GM19238 (cell line): ENCODE data around the gene NUP43.
"Not testable (repeated sequence)": the region's sequence is repeated elsewhere in the genome, so short reads cannot be mapped to it uniquely, and the experiment has no call there.

Experiments used
- DNase-seq: peaks from one replicate; pipeline ENCODE4 v3.0.0; 2011; ENCODE audit warnings: low spot score; ENCODE audit not compliant: insufficient read length

Gene NUP43

DNA sequence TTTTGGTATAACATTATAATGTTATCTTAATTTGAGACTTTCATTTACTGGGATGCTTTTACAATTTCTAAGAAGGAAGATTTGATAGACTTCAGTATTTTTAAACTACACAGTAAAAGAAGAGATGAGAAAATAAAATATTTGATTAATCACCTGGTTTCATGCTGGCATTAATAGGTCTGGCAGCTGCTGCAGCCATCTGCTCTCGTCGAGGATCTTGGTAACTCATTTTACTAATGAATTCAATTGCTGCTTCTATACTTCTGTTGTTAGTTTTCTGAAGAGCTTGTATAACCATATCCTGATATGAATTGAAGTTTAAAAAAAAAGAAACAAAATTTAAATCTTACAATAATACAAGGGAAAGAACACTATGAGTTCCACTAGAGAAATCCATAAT, 51.4 kb downstream of the NUP43 start:
- no peak for DNase-seq

DNA sequence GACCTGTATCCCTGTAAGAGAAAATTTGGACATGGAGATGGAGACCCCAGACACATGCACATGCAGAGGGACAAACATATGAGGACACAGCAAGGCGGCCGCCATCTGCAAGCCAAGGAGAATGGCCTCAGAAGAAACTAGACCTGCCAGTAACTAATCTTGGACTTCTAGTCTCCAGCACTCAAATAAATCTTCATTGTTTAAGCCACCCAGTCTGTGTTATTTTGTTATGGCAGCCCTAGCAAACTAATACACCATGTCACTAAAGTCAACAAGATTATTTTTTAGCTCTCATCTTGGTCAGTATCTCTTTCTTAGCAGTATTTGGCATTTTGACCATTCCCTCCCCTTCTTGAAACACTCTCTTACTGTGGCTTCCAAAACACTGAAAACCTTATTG, 55.1 kb downstream of the NUP43 start:
- no peak for DNase-seq

DNA sequence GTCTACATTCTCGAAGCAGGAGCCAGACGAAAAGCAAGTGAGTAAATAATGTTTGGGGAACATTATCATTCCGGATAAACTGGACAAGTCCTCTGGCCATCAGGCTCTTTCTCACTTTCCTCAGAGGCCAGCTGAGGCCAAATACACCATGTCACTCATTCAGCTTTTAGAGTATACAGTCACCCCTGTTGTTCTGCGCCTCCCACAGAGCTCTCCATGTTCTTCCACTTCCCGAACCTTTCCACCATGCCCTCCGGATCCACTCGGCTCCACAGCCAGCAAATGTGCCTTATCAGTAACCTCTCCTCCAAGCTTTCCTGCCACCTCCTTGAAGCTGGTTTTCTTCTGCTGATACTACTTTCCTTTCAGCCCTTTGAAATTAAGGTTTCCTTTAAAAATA, 60.1 kb downstream of the NUP43 start:
- DNase-seq: no peak

DNA sequence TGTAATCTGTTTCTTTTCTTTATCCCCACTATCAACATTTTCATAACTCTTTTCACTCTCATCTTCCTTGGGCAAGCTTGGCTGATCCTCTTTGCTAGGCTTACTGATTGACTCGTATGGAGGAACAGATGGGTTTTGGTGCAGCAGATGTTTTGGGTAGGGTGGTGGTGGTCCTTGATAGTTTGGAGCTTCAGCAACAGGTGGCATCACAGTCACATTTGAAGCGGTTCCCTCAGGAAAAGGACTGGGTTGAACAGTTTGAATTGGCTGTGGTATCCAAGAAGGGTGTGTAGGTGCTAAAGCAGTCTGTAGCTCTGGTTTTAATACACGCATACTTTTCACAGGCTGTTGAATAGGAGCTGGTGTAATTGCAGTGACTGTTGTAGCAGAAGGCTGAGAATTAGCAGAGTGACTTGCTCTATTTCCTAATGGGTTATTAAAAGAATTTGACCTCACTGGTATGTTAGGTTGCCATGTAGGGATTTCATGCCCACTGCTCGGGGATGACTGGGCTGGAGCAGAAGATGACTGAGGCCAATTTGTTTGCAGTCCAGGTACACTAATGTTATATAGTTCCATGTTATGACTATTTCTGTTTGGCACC, 63.0 kb downstream of the NUP43 start:
- no peak for DNase-seq

DNA sequence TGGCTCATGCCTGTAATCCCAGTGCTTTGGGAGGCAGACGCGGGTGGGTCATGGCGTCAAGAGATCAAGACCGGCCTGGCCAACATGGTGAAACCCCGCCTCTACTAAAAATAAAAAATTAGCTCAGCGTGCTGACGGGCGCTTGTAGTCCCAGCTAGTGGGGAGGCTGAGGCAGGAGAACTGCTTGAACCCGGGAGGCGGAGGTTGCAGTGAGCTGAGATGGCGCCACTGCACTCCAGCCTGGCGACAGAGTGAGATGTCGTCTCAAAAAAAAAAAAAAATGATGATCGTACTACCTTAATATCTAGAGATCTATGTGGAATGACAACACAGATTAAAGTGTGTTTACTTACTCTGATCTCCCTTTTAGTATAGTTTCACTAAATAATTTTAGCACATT, 64.5 kb downstream of the NUP43 start:
- DNase-seq: not testable (repeated sequence)

DNA sequence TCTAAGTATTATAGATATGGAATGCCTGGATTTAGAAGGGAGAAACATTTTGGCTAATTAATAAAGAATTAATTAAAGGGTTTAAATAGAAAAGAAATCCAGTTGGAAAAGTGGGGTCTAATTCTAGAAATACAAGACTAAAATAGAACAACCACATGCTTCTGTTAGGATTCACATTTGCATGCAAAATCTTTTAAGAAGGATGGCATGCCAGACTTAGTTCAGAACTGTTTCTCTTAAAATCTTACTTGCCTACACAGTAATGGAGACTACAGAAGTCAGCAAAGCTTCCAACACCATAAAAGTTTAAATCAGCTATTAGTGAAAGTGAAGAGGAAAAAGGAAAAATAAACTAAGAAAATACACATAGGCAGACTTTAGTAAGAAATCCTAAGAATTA, 65.1 kb downstream of the NUP43 start:
- no peak for DNase-seq

DNA sequence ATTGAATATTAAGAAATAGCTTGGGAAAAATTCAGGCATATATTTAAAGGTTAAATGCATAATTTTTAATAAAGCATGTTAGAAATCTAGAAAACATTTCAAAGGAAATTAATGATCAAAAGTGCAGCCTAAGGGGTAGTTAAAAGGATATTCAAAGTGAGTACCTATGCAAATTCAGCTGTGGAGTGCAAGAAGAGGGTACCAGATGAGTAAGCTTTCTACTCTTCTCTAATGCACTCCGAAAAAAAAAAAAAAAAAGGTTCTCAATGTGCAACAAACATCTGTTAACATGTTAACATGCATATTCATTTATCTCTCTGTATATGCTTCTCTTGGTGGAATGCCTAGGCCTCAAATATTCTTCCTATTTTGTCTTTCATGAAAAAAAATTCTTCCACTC, 65.8 kb downstream of the NUP43 start:
- DNase-seq: peak; percentile 4
